Heart right ventricle (tissue), 16 donors: ENCODE measurements around the gene MYCL. TPM values are rescaled to one million over a fixed set of nuclear protein-coding genes. Genes with fewer than 3 reads are reported as not detected.

ENCODE experiments used
- ATAC-seq, 8 donors: fragments of 200-7000 bp; cut with Tn5 transposase; one replicate each; pipeline ENCODE4 v1.9.1; 2020; ENCODE audit warnings: mild to moderate bottlenecking in 8 of 8, moderate library complexity in 8 of 8, moderate number of reproducible peaks in 1 of 8
- DNase-seq, 2 donors: peaks; one replicate each; pipeline ENCODE4 v3.0.0-alpha.2; 2020
- H3K27ac ChIP-seq, 10 donors: fragments of 200-600 bp; sonication (generic) in 2 of 10; one replicate each; pipeline versions ENCODE4 v1.5.0 to v1.8.0; 2020 to 2022; ENCODE audit warnings: mild to moderate bottlenecking in 3 of 10
- H3K27me3 ChIP-seq, 7 donors: fragments of 200-600 bp; one replicate each; pipeline ENCODE4 v1.8.0; 2021 to 2022; ENCODE audit warnings: mild to moderate bottlenecking in 2 of 7
- H3K36me3 ChIP-seq, 9 donors: fragments of 200-600 bp; sonication (generic) in 1 of 9; one replicate each; pipeline versions ENCODE4 v1.5.0 to v1.8.0; 2020 to 2022; ENCODE audit warnings: mild to moderate bottlenecking in 2 of 9
- H3K4me1 ChIP-seq, 9 donors: fragments of 200-600 bp; sonication (generic) in 1 of 9; one replicate each; pipeline versions ENCODE4 v1.5.0 to v1.8.0; 2020 to 2022; ENCODE audit warnings: mild to moderate bottlenecking in 4 of 9
- H3K4me3 ChIP-seq, 10 donors: fragments of 200-600 bp; sonication (generic) in 2 of 10; one replicate each; pipeline versions ENCODE4 v1.5.0 to v1.8.0; 2020 to 2022; ENCODE audit warnings: mild to moderate bottlenecking in 7 of 10, moderate library complexity in 2 of 10
- H3K9me3 ChIP-seq, 11 donors: fragments of 200-600 bp in 10 of 11; sonication (generic) in 2 of 11; one replicate each; pipeline versions ENCODE4 v1.5.0 to v1.8.0; 2013 to 2022; ENCODE audit warnings: mild to moderate bottlenecking in 2 of 11, control low read depth in 1 of 11, moderate library complexity in 1 of 11
- CTCF ChIP-seq, 9 donors: fragments of 200-600 bp; sonication (generic) in 2 of 9; IDR thresholded peaks; one replicate each; pipeline versions ENCODE4 v1.5.0 to v1.8.0; 2021 to 2022; ENCODE audit warnings: antibody characterized with exemption in 9 of 9, mild to moderate bottlenecking in 5 of 9, moderate library complexity in 1 of 9
- WGBS, 2 donors: extraction: QIAGEN DNeasy Blood & Tissue Kit; methylation state at CpG; one replicate each; pipeline ENCODE4 v1.1.7; 2013; ENCODE audit warnings: inconsistent platforms in 1 of 2; 5-methylcytosine and 5-hydroxymethylcytosine counted together
- intact Hi-C, 10 donors: fragments of 100-400 bp; cut with DNase I; formaldehyde crosslinking; loops; one replicate each; pipeline versions ENCODE4 v1.11.1 to v1.14.2; 2022
- polyA plus RNA-seq, 2 donors: library from polyadenylated mRNA; stranded (reverse); fragments of 200-250 nt; gene quantifications; one replicate each; pipeline ENCODE4 v1.2.3, GENCODE V29; 2013
- total RNA-seq, 10 donors: library from RNA; stranded (reverse); fragmentation: NEBNext Ultra II Directional in 3 of 10; extraction: Animal tissue kit (Norgen Biotek cat#: 25700) in 3 of 10; gene quantifications; one replicate each; pipeline versions ENCODE4 v1.2.1 to v1.2.4, GENCODE V29; 2021 to 2023
- donor health status: Arrhythmogenic right ventricular cardiomyopathy.
- donor health status: ischemic (EF 13 %, LVEDD 7.1; RV severe dilation, severe dysfunction).
- donor health status: healthy with polysubstance abuse.
- donor health status: DM: no; HTN: yes; CAD: no.
- donor health status: DM: no; HTN: no; CAD: no.
- donor health status: ischemic (EF 25% LVEDD 6.9; RV normal size, moderate dysfunction).
- donor health status: ischemic (EF 25% LVEDD 5.7; RV mildly dilated, moderate dysfunction).
- donor health status: healthy.
- donor health status: DM: yes; HTN: yes; CAD: no.
- donor health status: Ischemic cardiomyopathy.
- donor health status: ischemic (EF 35%, LVEDD 5.7; RV mildly dilated, moderate dysfunction).
- donor health status: nonischemic (EF 11% LVEDD 7.7; RV severe dilation, severe dysfunction).
- donor health status: DM: yes; HTN: yes; CAD: no.
- donor health status: PGD.
- donor health status: ischemic (EF 29% LVEDD 5.4; RV normal size, mild dysfunction).
- donor health status: nonischemic (EF 23%, LVEDD 6.1; RV moderate dilation, normal function).

The MYCL gene
- total and polyA plus RNA-seq, 12 donors: 0.07 to 2.5 (median 0.55) TPM

- Histone ChIP-seq H3K4me3 (no peak overlapping the region), H3K27ac (no peak overlapping the region), H3K27me3 (no peaks in the 10 kb centered on the region), H3K9me3 (no peaks in the 10 kb centered on the region), H3K4me1 (peaks cover 0 to 5% (median 0%) of the 10 kb centered on the region in 9 donors), H3K36me3 (peaks cover 0 to 6% (median 0%) of the 10 kb centered on the region in 9 donors)
- DNase-seq (no peak), ATAC-seq (no peak)
- WGBS, 2 donors: 91 to 93% methylated on average over 2 of the region's 2 CpGs
- TF ChIP-seq CTCF (IDR thresholded peaks at IDR 0.05): no peak
- intact Hi-C loops: no loop called here
Measured at GRCh38 chr1:39866767-39867166, 35.0 kb downstream of the MYCL start.

GRCh38 chr1:39865762-39866161 lies 36.0 kb downstream of the MYCL start:
- no peak for ATAC-seq
- WGBS, 2 donors: 87 to 92% methylated on average over 1 of the region's 1 CpG

GRCh38 chr1:39863177-39863576 lies 38.5 kb downstream of the MYCL start:
- H3K9me3 ChIP-seq: no peaks in the 10 kb centered on the region
- ATAC-seq: no peak
- no peak overlapping the region for H3K27ac ChIP-seq
- no peak for TF ChIP-seq CTCF (IDR thresholded peaks at IDR 0.05)
- DNase-seq: no peak
- 93 to 94% methylated on average over 5 of the region's 5 CpGs for WGBS, 2 donors
- H3K4me1 ChIP-seq: no peaks in the 10 kb centered on the region
- H3K27me3 ChIP-seq: no peaks in the 10 kb centered on the region
- H3K4me3 ChIP-seq: no peak overlapping the region
- intact Hi-C loops: no loop called here
- H3K36me3 ChIP-seq: peaks cover 0 to 6% (median 0%) of the 10 kb centered on the region in 9 donors

More at GRCh38 chr1:39865762-39866161, 36.0 kb downstream of the MYCL start:
- Histone ChIP-seq H3K27ac (no peak overlapping the region), H3K27me3 (no peaks in the 10 kb centered on the region), H3K36me3 (peaks cover 0 to 6% (median 0%) of the 10 kb centered on the region in 9 donors), H3K4me3 (no peak overlapping the region), H3K4me1 (no peaks in the 10 kb centered on the region), H3K9me3 (no peaks in the 10 kb centered on the region)
- intact Hi-C loops: no loop called here
- TF ChIP-seq CTCF (IDR thresholded peaks at IDR 0.05): no peak
- no peak for DNase-seq

GRCh38 chr1:39861003-39861402 lies 40.7 kb downstream of the MYCL start:
- intact Hi-C loops: no loop called here
- H3K9me3 ChIP-seq: no peaks in the 10 kb centered on the region
- H3K4me1 ChIP-seq: no peaks in the 10 kb centered on the region
- ATAC-seq (no peak), DNase-seq (no peak)
- peaks cover 0 to 19% (median 0%) of the 10 kb centered on the region in 9 donors for H3K36me3 ChIP-seq
- no peak for TF ChIP-seq CTCF (IDR thresholded peaks at IDR 0.05)
- no peak overlapping the region for H3K4me3 ChIP-seq
- WGBS, 2 donors: 97 to 100% methylated on average over 7 of the region's 7 CpGs
- H3K27me3 ChIP-seq: no peaks in the 10 kb centered on the region
- H3K27ac ChIP-seq: no peak overlapping the region
